ENCODE data around the gene NPFF. TPM values are rescaled to one million over a fixed set of nuclear protein-coding genes. Genes with fewer than 3 reads are reported as not detected.

NPFF gene
- total RNA-seq, 1 donor, result not detected

DNA sequence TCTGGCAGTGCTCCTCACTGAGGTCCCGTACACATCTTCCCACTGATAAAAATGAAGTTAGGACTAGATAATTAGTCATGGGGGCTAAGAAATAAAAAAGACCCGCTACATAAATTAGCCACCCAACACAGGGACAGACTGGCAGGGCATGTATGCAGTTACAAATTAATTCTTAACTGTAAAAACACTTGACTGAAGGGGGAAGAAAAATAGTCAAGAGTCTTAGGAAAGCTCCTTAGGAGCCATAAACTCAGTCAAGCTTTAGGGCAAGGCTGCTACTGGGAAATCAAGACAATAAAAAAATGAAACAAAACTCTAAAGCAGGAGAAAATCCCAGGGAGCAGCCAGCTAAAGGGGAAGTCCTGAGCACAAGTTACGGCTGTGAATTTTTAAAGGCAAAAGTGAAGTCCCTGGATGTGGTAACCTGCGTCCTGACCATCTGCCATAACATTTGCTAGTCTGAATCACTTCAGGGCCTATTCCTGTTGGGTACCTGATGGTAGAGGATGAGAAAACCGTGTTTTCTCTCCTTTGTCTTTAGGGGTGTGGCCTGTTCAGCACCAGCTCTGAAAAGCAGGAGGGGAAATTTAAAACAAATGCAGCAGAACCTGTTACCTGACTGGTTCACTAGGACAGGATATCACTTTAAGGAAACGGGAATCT, 7.5 kb upstream of the NPFF start:
- Histone ChIP-seq H3K4me2 (ENCODE audit: insufficient read depth, low read length) (no peak overlapping the region), H3K79me2 (ENCODE audit: insufficient read depth, low read length) (no peaks in the 10 kb centered on the region), H3K9me3 (ENCODE audit: low read depth, low read length) (no peaks in the 10 kb centered on the region), H2AFZ (ENCODE audit: low read length) (no peak overlapping the region), H3K27ac (ENCODE audit: low read depth, low read length) (no peak overlapping the region), H3K4me3 (ENCODE audit: insufficient read depth, low read length) (no peak overlapping the region), H3K4me1 (ENCODE audit: insufficient read depth, low read length) (no peaks in the 10 kb centered on the region), H3K36me3 (ENCODE audit: insufficient read depth, low read length) (peaks cover 76% of the 10 kb centered on the region), H3K27me3 (ENCODE audit: insufficient read depth, low read length) (no peaks in the 10 kb centered on the region), H4K20me1 (ENCODE audit: insufficient read depth, low read length) (no peaks in the 10 kb centered on the region)
- TF ChIP-seq, protein P1, sequence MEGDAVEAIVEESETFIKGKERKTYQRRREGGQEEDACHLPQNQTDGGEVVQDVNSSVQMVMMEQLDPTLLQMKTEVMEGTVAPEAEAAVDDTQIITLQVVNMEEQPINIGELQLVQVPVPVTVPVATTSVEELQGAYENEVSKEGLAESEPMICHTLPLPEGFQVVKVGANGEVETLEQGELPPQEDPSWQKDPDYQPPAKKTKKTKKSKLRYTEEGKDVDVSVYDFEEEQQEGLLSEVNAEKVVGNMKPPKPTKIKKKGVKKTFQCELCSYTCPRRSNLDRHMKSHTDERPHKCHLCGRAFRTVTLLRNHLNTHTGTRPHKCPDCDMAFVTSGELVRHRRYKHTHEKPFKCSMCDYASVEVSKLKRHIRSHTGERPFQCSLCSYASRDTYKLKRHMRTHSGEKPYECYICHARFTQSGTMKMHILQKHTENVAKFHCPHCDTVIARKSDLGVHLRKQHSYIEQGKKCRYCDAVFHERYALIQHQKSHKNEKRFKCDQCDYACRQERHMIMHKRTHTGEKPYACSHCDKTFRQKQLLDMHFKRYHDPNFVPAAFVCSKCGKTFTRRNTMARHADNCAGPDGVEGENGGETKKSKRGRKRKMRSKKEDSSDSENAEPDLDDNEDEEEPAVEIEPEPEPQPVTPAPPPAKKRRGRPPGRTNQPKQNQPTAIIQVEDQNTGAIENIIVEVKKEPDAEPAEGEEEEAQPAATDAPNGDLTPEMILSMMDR (IDR thresholded peaks at IDR 0.05; ENCODE audit: extremely low read depth, low read depth, low read length), result no peak
- no peak for DNase-seq (ENCODE audit: insufficient read length, low spot score, missing footprints)

DNA sequence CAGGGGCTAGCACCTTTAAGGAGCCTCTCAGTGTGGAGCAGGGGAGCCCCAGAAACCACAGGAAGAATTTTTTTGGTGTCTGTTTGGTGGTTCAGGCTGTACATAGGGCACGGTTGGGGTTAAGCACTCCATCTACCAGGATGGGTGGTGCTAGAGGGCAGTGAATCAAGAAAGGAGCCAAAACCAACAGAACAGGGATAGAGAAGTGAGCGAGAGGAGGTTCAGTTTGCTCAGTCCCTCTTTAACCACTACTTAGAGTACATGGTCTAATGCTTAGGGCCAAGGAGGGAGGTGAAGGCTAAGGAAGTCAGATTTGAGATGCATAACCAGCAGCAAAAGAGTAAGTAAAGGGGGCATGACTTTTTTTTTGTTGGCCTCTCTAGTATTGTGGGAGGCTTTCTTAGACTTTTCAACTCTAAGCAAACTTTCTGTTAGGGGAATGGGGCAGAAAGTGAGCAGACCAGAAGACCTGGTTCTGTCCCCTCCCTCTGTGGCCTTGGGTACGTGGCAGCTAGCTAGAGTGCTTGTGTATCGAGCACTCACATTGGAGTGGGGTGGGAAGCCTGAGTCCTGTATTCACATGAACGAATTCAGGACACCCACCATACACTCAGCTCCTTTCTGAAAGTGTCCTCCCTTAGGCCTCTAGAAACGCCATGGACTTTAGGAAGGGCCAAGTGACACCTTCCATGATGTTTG, 6.6 kb upstream of the NPFF start:
- Histone ChIP-seq H3K27me3 (ENCODE audit: insufficient read depth, low read length) (no peaks in the 10 kb centered on the region), H3K4me1 (ENCODE audit: insufficient read depth, low read length) (no peaks in the 10 kb centered on the region), H3K79me2 (ENCODE audit: insufficient read depth, low read length) (no peaks in the 10 kb centered on the region), H3K9me3 (ENCODE audit: low read depth, low read length) (no peaks in the 10 kb centered on the region), H3K4me2 (ENCODE audit: insufficient read depth, low read length) (no peak overlapping the region), H4K20me1 (ENCODE audit: insufficient read depth, low read length) (no peaks in the 10 kb centered on the region), H3K36me3 (ENCODE audit: insufficient read depth, low read length) (peaks cover 76% of the 10 kb centered on the region), H3K27ac (ENCODE audit: low read depth, low read length) (no peak overlapping the region), H2AFZ (ENCODE audit: low read length) (no peak overlapping the region), H3K4me3 (ENCODE audit: insufficient read depth, low read length) (no peak overlapping the region)
- TF ChIP-seq, protein P1 (IDR thresholded peaks at IDR 0.05; ENCODE audit: extremely low read depth, low read depth, low read length), result no peak
- no peak for DNase-seq (ENCODE audit: insufficient read length, low spot score, missing footprints)

DNA sequence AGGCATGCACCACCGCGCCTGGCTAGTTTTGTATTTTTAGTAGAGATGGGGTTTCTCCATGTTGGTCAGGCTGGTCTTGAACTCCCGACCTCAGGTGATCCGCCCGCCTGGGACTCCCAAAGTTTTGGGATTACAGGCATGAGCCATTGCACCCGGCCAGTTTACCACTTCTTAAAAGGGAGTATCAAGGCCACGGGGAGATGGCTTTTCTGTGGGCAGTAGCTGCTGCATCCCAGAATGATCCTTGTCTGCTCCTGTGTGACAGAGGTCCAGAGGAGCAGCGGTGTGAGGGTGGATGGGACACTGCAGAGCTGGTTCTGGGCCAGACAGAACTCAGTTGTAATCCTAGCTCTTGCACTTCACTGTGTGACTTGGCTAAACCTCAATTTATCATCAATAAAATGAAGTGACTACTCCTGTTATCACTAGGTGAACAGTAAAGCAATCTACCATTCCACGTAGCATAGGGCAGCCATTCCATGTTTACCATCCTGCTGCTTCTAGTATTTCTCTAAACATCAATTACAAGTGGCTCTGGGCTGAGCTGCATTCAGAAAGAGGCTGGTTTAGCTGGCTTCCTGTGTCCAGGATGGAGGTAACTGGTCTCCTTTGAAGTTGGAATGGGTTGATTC, 3.0 kb upstream of the NPFF start:
- H3K36me3 ChIP-seq (ENCODE audit: insufficient read depth, low read length), result peaks cover 63% of the 10 kb centered on the region
- no peaks in the 10 kb centered on the region for H3K9me3 ChIP-seq (ENCODE audit: low read depth, low read length)
- no peak overlapping the region for H3K27ac ChIP-seq (ENCODE audit: low read depth, low read length)
- H2AFZ ChIP-seq (ENCODE audit: low read length), result no peak overlapping the region
- no peaks in the 10 kb centered on the region for H3K27me3 ChIP-seq (ENCODE audit: insufficient read depth, low read length)
- TF ChIP-seq, protein P1 (IDR thresholded peaks at IDR 0.05; ENCODE audit: extremely low read depth, low read depth, low read length), result no peak
- peaks cover 23% of the 10 kb centered on the region for H3K4me1 ChIP-seq (ENCODE audit: insufficient read depth, low read length)
- H3K79me2 ChIP-seq (ENCODE audit: insufficient read depth, low read length), result no peaks in the 10 kb centered on the region
- H3K4me2 ChIP-seq (ENCODE audit: insufficient read depth, low read length), result no peak overlapping the region
- H4K20me1 ChIP-seq (ENCODE audit: insufficient read depth, low read length), result no peaks in the 10 kb centered on the region
- no peak for DNase-seq (ENCODE audit: insufficient read length, low spot score, missing footprints)
- H3K4me3 ChIP-seq (ENCODE audit: insufficient read depth, low read length), result no peak overlapping the region
